ENCODE data around the gene PIK3AP1.

GRCh38 chr10:96666741-96667140 is 53.6 kb downstream of the PIK3AP1 start:
- no peak for TF ChIP-seq CTCF (IDR thresholded peaks at IDR 0.05 in 8 of 11, conservative IDR thresholded peaks at IDR 0.05 in 3 of 11)
- TF ChIP-seq POLR2A (IDR thresholded peaks at IDR 0.05) = no peak
- TF ChIP-seq POLR2AphosphoS5 (IDR thresholded peaks at IDR 0.05) = peak in 2 of 3 donors; percentile 29 to 40
